PFSK-1 (cell line): ENCODE results near the gene RRAGA.

Source experiments
- POLR2AphosphoS5 ChIP-seq: IDR thresholded peaks from 2 replicates; pipeline ENCODE4 v1.6.1; 2012; ENCODE audit warnings: low read depth, mild to moderate bottlenecking, control low read depth, low read length, moderate library complexity
- SIN3A ChIP-seq: IDR thresholded peaks from 2 replicates; pipeline ENCODE4 v1.6.1; 2012; ENCODE audit warnings: mild to moderate bottlenecking, low read length, moderate library complexity, borderline replicate concordance; ENCODE audit not compliant: insufficient read depth
- TF ChIP-seq, protein P1 (sequence below), 2 experiments: IDR thresholded peaks; 2 replicates each; pipeline versions ENCODE4 v1.6.1 to v1.8.0; 2011 to 2012; ENCODE audit warnings: low read depth in 2 of 2, low read length in 2 of 2, control low read depth in 1 of 2, inconsistent platforms in 1 of 2, mild to moderate bottlenecking in 1 of 2, moderate library complexity in 1 of 2; ENCODE audit not compliant: insufficient read depth in 1 of 2

DNA sequence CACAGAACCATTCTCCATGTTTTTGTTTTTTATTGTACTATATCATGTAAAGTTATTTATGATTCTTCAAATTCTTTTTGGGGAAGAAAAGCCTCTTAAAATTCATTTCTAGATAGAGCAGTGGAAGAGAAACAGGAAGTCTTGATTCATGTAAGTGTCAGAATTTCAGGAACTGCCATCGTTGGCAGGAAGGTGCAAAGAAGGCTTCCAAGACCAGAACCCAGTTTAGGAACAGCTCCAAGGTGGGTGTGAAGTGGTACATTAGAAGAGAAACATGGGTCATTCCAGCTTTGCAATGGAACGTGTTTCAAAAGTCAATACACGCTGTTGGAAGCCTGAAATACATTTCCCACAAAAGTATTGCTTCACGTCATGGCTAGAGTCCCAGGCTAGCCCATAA, 31.0 kb upstream of the RRAGA start:
- no peak for TF ChIP-seq POLR2AphosphoS5
- TF ChIP-seq, protein P1, sequence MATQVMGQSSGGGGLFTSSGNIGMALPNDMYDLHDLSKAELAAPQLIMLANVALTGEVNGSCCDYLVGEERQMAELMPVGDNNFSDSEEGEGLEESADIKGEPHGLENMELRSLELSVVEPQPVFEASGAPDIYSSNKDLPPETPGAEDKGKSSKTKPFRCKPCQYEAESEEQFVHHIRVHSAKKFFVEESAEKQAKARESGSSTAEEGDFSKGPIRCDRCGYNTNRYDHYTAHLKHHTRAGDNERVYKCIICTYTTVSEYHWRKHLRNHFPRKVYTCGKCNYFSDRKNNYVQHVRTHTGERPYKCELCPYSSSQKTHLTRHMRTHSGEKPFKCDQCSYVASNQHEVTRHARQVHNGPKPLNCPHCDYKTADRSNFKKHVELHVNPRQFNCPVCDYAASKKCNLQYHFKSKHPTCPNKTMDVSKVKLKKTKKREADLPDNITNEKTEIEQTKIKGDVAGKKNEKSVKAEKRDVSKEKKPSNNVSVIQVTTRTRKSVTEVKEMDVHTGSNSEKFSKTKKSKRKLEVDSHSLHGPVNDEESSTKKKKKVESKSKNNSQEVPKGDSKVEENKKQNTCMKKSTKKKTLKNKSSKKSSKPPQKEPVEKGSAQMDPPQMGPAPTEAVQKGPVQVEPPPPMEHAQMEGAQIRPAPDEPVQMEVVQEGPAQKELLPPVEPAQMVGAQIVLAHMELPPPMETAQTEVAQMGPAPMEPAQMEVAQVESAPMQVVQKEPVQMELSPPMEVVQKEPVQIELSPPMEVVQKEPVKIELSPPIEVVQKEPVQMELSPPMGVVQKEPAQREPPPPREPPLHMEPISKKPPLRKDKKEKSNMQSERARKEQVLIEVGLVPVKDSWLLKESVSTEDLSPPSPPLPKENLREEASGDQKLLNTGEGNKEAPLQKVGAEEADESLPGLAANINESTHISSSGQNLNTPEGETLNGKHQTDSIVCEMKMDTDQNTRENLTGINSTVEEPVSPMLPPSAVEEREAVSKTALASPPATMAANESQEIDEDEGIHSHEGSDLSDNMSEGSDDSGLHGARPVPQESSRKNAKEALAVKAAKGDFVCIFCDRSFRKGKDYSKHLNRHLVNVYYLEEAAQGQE (IDR thresholded peaks at IDR 0.05; ENCODE audit: insufficient read depth in 1 of 2, low read depth in 2 of 2, low read length in 2 of 2): no peak
- no peak for TF ChIP-seq SIN3A
